ENCODE measurements around the gene PYY.
"Not testable (repeated sequence)": the region's sequence is repeated elsewhere in the genome, so short reads cannot be mapped to it uniquely, and the experiment has no call there.

The PYY gene

DNA sequence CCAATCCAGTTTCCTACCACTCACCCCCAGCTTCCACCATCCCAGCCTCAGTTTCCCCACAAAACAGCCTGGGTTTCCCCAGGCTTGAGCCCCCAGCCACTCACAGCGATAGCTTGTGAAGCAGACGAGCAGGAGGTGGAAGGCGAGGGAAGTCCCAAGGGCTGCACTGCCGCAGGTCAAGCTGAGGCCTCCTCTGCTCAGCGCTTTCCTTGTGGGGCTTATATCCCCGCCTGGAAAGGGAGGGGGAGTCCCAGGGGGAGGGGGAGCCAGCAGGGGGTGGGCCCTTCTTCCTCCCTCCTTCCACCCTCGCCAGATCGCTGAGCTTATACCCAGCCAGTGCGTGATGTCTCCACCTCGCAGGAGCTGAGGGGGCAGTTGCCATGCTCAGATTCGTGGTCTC lies at the start of gene PYY:
TSS of gene PYY (minus strand) at position 195 of the 400 bp plus-strand sequence. CDS start 457 bp downstream, outside the sequence.
- DNase-seq, result no peak

DNA sequence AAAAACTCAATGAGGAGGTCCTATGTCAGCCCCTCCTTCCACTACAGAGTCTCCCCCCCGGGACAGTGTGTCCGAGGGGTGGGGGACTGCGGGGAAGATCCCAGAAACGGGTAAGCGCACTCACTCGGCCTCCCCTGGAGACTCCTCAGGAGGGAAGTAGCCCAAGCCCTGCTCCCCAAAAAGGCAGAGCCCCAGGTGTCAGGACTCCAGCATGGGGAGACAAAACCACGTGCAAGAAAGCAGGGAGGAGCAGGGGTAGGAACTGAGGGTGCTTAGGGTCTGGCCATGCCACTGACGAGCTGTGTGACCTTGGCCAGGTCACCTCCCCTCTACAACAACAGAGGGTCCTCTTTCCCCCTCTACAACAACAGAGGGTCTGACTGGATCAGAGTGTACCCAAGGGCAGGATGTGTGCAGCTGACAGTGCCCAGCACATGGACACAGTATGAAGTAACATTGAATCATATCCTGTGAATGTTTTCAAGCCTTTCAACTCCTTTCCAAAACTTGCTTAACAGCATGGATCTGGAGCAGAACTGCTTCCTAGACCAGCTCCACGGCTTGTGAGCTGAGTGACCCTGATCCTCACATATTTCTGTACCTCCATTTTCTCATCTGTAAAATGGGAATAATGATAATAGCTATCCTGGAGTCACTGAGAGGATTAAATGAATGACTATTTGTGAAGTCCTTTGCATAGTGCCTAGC lies 48.6 kb upstream of the PYY start:
- peak; percentile 95 for DNase-seq

DNA sequence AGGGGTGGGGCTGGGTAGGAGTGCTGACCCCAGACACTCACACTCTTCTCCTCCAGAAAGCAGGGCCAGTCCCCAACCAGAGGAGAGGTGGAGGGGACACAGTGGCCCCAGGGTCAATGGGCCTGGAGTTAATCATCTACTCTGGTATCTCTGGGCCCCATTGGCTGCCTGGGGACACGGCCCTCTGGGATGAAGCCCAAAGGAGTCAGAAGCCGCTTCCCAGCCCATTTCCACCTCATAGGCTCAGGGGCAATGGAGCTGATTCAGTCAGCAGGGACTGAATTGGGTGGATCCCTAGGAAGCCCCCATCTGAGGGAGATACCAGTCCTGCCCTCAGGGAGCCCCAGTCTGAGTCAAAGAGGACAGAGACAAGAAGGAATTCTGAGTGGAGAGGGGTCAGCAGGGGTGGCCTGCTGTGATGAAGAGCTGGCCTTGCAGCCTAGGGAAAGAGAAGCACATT lies 47.8 kb upstream of the PYY start:
- peak; percentile 18 for DNase-seq

GRCh38 chr17:44000871-44001460 lies 47.2 kb upstream of the PYY start:
- no peak for DNase-seq

GRCh38 chr17:44000141-44000860 lies 46.6 kb upstream of the PYY start:
- no peak for DNase-seq

- DNase-seq, result no peak
Measured at GRCh38 chr17:43999024-43999423, 45.3 kb upstream of the PYY start.

DNA sequence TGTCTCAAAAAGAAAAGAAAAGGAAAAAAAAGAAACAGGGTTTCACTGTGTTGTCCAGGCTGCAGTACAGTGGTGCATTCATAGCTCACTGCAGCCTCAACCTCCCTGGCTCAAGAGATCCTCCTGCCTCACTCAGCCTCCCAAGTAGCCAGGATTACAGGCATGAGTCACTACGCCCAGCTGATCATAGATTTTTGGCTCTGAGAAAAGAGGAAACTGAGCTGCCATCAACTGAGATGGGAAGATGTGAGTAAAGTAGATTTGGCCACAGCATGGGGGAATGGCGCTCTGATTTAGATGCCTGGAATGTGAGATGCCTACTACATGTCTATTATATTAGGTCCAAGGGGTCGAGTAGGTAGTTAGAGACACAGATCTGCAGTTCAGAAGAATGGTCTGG lies 44.8 kb upstream of the PYY start:
- DNase-seq, result peak; percentile 84

DNA sequence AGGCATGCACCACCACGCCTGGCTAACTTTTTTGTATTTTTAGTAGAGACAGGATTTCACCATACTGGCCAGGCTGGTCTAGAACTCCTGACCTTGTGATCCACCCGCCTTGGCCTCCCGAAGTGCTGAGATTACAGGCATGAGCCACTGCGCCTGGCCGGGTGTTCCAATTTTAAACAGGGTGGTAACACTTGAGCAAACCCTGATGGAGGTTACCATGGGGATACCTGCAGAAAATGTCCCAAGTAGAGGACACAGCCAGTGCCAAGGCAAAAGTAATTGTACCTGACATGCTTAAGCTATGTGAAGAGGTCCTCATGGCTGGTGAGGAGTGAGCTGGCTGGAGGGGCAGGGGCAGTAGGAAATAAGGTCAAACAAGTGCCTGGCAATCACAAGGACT lies 43.4 kb upstream of the PYY start:
- DNase-seq, result not testable (repeated sequence)

- DNase-seq, result no peak
Measured at GRCh38 chr17:43995150-43995471, 41.4 kb upstream of the PYY start.

- DNase-seq, result peak; percentile 47
Measured at GRCh38 chr17:43994272-43995149, 40.8 kb upstream of the PYY start.

DNA sequence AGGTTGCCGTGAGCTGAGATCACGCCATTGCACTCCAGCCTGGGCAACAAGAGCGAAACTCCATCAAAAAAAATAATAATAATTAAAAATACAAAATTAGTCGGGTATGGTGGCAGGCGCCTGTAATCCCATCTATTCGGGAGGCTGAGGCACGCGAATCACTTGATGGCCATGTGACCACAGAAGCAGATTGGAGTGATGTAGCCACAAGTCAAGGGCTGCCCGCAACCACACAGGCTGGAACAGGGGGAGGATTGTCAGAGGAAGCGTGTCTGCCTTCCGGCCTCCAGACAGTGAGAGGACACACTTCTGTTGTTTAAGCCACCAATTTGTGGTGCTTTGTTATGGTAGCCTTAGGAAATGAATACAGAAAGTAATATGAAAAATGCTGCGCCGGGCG lies 38.9 kb upstream of the PYY start:
- no peak for DNase-seq

DNA sequence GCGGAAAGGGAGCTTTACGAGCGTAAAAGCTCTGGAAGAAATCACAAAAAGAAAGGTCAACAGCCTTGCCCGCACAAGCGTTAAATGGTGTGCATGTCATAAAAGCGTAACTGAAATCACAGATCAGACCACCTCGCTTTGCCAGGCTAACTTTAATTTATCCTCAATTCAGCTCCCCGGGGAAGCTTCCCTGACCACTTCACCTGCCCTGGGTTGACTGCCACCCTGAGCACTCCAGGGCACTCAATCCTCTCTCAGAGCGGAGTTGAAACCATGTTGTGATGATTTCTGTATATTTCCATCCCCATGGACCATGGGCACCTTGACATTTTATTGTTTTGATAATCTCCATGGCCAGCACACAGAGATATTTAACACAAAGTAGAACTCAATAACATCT lies 34.6 kb upstream of the PYY start:
- DNase-seq, result no peak

DNA sequence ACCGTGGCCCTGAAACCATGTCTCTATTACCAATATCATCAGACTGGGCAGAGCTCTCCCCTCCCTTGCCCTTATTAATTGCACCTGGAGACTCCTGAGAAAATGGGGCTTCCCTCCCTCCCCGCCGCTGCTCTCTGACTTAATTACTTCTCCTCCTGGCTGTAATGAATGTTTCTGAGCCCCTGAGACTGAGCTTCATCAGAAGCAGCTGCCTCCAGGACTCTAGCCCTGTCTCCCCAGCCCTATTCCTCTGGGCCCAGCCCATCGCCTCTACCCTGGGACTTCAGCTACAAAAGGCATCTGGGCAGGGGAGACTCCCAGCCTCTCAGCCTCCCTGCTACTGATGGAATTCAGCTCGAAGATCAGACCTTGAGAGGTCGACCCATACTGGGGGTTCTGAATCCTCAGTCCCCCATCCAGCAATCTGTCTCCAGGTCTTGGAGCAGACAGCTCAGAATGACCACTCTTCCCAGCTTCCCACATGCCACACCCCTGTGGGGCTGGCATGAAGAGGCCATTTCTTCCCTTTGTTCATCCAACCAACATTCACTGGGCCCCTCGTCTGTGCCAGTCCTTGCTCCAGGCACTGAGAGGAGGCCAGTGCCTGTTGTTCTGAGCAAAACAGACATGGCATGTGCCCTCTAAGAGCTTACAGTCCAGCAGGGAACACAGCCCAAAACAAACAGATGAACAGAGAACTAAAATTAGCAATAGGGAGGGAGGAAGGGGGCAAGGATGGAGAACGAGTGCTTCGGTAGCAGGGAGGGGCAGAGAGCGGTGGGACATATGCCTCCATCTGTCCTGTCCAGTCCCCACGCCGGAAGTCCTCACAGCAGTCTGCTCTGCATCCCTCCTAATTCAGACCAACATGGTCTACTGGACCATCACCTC lies 33.6 kb upstream of the PYY start:
- DNase-seq, result no peak

GRCh38 chr17:43986225-43986981 lies 32.7 kb upstream of the PYY start:
- no peak for DNase-seq

DNA sequence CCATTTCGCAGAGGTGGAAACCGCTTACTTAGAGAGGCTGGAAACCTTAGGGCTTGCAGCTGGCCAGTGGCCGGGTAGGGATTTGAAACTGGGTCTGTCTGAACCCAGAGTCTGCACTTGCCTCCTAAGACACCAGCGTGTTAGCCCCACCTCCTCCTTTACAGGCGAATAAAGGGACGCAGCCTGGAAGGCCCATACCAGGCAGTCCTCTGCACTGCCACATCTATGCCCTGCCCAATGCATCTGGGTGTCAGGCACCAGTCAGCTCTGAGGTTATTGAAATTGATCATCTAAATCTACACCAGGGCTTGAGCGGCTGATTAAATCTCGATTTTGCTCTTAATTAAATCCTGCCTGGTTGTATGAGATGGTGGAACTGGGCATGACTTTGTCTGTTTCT lies 30.8 kb upstream of the PYY start:
- DNase-seq, result no peak

DNA sequence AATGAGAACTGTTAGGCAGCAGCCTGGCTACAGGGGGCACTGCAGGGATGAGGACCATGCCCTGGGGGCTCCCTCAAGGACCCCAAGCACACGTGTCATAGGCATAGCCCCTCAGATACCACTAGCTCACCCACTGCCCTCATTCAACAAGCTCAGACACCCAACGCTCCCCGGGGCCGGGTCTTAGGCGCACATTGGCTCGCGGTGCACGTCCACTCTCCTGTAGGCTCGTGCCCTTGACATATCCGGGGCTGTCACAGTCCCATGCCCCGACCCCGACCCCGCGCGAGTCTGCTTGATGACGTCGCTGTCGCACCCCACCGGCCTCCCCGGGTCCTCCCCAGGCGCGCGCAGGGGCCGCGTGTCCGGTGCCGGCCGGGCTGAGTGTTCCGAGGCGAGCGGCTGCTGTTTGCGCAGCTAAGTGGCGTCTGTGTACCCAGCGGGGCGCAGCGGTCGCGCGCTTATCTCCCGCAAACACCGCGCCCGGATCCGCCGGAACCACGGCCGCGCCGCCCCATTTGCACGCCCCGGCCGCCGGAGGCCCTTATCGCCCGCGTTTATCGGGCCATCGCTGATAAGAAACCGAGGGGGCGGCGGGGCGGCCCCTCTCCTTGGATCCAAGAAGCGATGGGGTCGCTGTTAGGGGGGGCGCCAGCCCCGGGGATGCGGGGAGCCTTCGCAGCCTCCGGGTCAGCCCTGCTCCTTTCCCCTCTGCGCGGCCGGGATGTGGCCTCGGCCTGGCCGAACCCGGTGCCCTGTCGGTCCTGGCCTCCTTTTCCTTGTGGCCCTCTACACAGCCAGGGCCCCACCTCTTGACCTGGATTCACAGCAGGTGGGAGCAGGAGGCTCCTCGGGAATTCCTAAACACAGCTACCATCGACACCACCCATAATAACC lies 30.0 kb upstream of the PYY start:
- DNase-seq, result no peak

DNA sequence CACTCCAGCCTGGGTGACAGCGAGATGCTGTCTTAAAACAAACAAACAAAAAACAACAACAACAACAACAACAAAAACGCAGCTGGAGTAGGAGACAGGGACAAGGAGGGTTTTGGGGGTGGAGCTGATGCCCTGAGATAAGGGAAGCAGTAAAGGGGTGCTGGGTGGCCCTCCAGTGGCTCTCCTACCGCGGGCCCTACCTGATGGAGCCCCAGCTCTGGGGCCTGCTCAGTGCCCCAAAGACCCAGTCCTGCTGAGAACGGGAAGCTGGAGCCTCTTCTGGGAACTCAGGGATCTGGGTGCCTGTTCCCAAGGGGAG lies 29.4 kb upstream of the PYY start:
- no peak for DNase-seq

DNA sequence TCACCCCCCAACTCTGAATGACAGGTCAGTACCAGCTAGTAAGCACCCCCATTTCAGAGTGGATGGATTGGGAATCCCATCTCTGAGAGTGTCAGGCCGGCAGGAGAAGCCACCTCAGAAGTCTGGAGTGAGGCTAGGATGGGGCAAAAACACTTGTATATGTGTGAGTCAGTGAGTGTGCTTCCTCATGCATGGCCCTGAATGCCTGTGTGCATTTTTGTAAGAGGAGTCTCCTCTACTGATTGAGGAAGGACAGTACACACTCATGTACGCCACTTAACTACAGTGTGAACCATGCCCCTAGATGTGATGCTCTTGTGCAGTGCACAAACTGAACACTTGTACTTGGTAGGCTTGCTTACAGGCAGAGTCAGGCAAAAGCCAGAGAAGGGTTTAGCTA lies 28.4 kb upstream of the PYY start:
- DNase-seq, result no peak

- no peak for DNase-seq
Measured at GRCh38 chr17:43979671-43980070, 25.9 kb upstream of the PYY start.

DNA sequence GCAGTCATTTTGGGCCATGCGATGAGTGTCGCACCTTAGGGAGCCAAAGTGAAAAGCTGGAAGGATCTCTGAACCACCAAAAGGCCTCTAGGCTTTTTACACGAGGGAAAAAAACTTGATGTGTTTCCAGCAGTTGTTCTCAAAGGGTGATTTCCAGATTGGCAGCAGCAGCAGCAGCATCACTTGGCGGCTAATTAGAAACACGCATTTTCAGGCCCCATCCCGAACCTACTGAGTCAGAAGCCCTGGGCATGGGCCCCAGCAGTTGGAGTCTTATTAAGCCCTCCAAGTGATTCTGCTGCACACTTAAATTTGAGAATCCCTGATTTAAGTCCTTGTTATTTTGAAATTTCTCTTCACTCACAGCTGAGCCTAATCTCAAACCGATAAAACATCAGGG lies 25.3 kb upstream of the PYY start:
- DNase-seq, result no peak

GRCh38 chr17:43978078-43978477 lies 24.3 kb upstream of the PYY start:
- DNase-seq, result no peak

Data from HCEC 1CT (cell line).